Measurements from ENCODE around the gene MAST4.
"Not testable (repeated sequence)": the region's sequence is repeated elsewhere in the genome, so short reads cannot be mapped to it uniquely, and the experiment has no call there.

MAST4 gene

GRCh38 chr5:67146981-67147380 is 550.8 kb downstream of the MAST4 start:
- DNase-seq: no peak

- no peak for DNase-seq
Measured at GRCh38 chr5:67147760-67148159, 551.6 kb downstream of the MAST4 start.

GRCh38 chr5:67149057-67149950 is 553.1 kb downstream of the MAST4 start:
- DNase-seq: no peak

- DNase-seq: no peak
Measured at GRCh38 chr5:67149951-67150523, 553.8 kb downstream of the MAST4 start.

- DNase-seq: no peak
Measured at GRCh38 chr5:67152400-67152799, 556.2 kb downstream of the MAST4 start.

- DNase-seq: no peak
Measured at GRCh38 chr5:67153292-67153691, 557.1 kb downstream of the MAST4 start.

GRCh38 chr5:67154556-67155206 is 558.5 kb downstream of the MAST4 start:
- DNase-seq: no peak

- DNase-seq: peak; percentile 53
Measured at GRCh38 chr5:67156976-67157583, 560.9 kb downstream of the MAST4 start.

GRCh38 chr5:67160272-67160671 is 564.1 kb downstream of the MAST4 start:
- DNase-seq: no peak

- DNase-seq: peak; percentile 48
Measured at GRCh38 chr5:67160985-67161384, 564.8 kb downstream of the MAST4 start.

- no peak for DNase-seq
Measured at GRCh38 chr5:67161767-67162166, 565.6 kb downstream of the MAST4 start.

- DNase-seq: no peak
Measured at GRCh38 chr5:67163231-67163756, 567.1 kb downstream of the MAST4 start.

GRCh38 chr5:67163863-67164595 is 567.8 kb downstream of the MAST4 start:
- no peak for DNase-seq

GRCh38 chr5:67164856-67165525 is 568.8 kb downstream of the MAST4 start:
- DNase-seq: no peak

GRCh38 chr5:67165526-67166459 is 569.6 kb downstream of the MAST4 start:
- peak; percentile 84 for DNase-seq

- peak; percentile 75 for DNase-seq
Measured at GRCh38 chr5:67166460-67167285, 570.5 kb downstream of the MAST4 start.

GRCh38 chr5:67168069-67168468 is 571.9 kb downstream of the MAST4 start:
- DNase-seq: no peak

GRCh38 chr5:67170767-67171166 is 574.6 kb downstream of the MAST4 start:
- DNase-seq: no peak

- DNase-seq: not testable (repeated sequence)
Measured at GRCh38 chr5:67173351-67173750, 577.2 kb downstream of the MAST4 start.

- DNase-seq: no peak
Measured at GRCh38 chr5:67173959-67174358, 577.8 kb downstream of the MAST4 start.
